ENCODE results near the gene ARPC5L. TPM values are rescaled to one million over a fixed set of nuclear protein-coding genes. Genes with fewer than 3 reads are reported as not detected.
"Not testable (repeated sequence)": the region's sequence is repeated elsewhere in the genome, so short reads cannot be mapped to it uniquely, and the experiment has no call there.

Gene ARPC5L
- total RNA-seq, 1 donor from 2014 or later, result 39.2 TPM

DNA sequence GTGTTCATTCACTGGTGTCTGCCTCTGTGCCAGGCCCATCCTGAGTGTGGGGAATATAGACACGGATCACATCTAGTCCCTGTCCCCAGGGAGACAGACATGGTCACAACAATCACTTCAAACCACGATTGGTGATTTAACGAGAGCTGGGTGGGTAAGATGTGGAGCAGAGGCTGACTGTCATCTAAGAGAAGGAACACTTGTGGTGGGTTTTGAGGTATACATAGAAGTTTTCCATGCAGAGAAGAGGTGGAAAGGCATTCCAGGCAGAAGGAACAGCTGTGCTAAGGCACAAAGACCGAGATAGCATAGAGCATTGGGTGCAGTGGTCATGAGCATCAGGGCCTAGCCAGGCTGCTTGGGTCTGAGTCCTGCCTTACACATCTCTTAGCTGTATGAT is 31.3 kb upstream of the ARPC5L start:
- no peak overlapping the region for H3K4me3 ChIP-seq
- TF ChIP-seq CTCF (IDR thresholded peaks at IDR 0.05; ENCODE audit: borderline replicate concordance), result no peak
- H3K27me3 ChIP-seq (ENCODE audit: low read depth), result no peaks in the 10 kb centered on the region
- peaks cover 47% of the 10 kb centered on the region for H3K4me1 ChIP-seq
- no peaks in the 10 kb centered on the region for H3K9me3 ChIP-seq (replicated peaks)
- no peaks in the 10 kb centered on the region for H3K36me3 ChIP-seq
- no peak for DNase-seq
- intact Hi-C loops (cut with micrococcal nuclease), result no loop called here
- H3K27ac ChIP-seq (replicated peaks), result no peak overlapping the region

- Histone ChIP-seq H3K4me1 (peaks cover 59% of the 10 kb centered on the region), H3K36me3 (no peaks in the 10 kb centered on the region), H3K4me3 (no peak overlapping the region), H3K9me3 (replicated peaks) (no peaks in the 10 kb centered on the region), H3K27me3 (ENCODE audit: low read depth) (no peaks in the 10 kb centered on the region), H3K27ac (replicated peaks) (peak overlapping the region; percentile 96)
- peak; percentile 81 for DNase-seq
- TF ChIP-seq CTCF (IDR thresholded peaks at IDR 0.05; ENCODE audit: borderline replicate concordance), result no peak
- intact Hi-C loops (cut with micrococcal nuclease), result no loop called here
These were observed 30.1 kb upstream of the ARPC5L start for GRCh38 chr9:124831642-124832364.

GRCh38 chr9:124834591-124834990 is 27.3 kb upstream of the ARPC5L start:
- no peaks in the 10 kb centered on the region for H3K27me3 ChIP-seq (ENCODE audit: low read depth)
- H3K27ac ChIP-seq (replicated peaks), result peak overlapping the region; percentile 96
- intact Hi-C loops (cut with micrococcal nuclease), result no loop called here
- H3K4me1 ChIP-seq, result peaks cover 62% of the 10 kb centered on the region
- H3K36me3 ChIP-seq, result no peaks in the 10 kb centered on the region
- H3K9me3 ChIP-seq (replicated peaks), result no peaks in the 10 kb centered on the region
- peak overlapping the region; percentile 40 for H3K4me3 ChIP-seq
- no peak for TF ChIP-seq CTCF (IDR thresholded peaks at IDR 0.05; ENCODE audit: borderline replicate concordance)
- no peak for DNase-seq

- DNase-seq, result peak; percentile 90
- no peak for TF ChIP-seq CTCF (IDR thresholded peaks at IDR 0.05; ENCODE audit: borderline replicate concordance)
- no peaks in the 10 kb centered on the region for H3K36me3 ChIP-seq
- H3K27ac ChIP-seq (replicated peaks), result peak overlapping the region; percentile 96
- no peaks in the 10 kb centered on the region for H3K27me3 ChIP-seq (ENCODE audit: low read depth)
- intact Hi-C loops (cut with micrococcal nuclease), result no loop called here
- peak overlapping the region; percentile 40 for H3K4me3 ChIP-seq
- no peaks in the 10 kb centered on the region for H3K9me3 ChIP-seq (replicated peaks)
- H3K4me1 ChIP-seq, result peaks cover 67% of the 10 kb centered on the region
These were observed 26.8 kb upstream of the ARPC5L start for GRCh38 chr9:124835026-124835557.

GRCh38 chr9:124838132-124838531 is 23.8 kb upstream of the ARPC5L start:
- intact Hi-C loops (cut with micrococcal nuclease); H3K27me3 ChIP-seq (ENCODE audit: low read depth); H3K27ac ChIP-seq (replicated peaks); DNase-seq; H3K9me3 ChIP-seq (replicated peaks); H3K4me3 ChIP-seq; H3K36me3 ChIP-seq: not testable (repeated sequence)
- H3K4me1 ChIP-seq, result peaks cover 55% of the 10 kb centered on the region

DNA sequence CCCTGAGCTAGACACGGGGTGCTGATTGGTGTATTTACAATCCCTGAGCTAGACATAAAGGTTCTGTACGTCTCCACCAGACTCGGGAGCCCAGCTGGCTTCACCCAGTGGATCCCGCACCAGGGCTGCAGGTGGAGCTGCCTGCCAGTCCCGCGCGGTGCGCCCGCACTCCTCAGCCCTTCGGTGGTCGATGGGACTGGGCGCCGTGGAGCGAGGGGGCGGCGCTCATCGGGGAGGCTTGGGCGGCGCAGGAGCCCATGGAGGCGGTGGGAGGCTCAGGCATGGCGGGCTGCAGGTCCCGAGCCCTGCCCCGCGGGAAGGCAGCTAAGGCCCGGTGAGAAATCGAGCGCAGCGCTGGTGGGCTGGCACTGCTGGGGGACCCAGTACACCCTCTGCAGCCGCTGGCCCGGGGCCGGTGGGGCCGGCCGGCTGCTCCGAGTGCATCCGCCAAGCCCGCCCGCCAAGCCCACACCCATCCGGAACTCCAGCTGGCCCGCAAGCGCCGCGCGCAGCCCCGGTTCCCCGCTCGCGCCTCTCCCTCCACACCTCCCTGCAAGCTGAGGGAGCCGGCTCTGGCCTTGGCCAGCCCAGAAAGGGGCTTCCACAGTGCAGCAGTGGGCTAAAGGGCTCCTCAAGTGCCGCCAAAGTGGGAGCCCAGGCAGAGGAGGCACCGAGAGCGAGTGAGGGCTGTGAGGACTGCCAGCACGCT is 23.2 kb upstream of the ARPC5L start:
- H3K27me3 ChIP-seq (ENCODE audit: low read depth); intact Hi-C loops (cut with micrococcal nuclease); H3K27ac ChIP-seq (replicated peaks); H3K36me3 ChIP-seq; H3K9me3 ChIP-seq (replicated peaks); DNase-seq: not testable (repeated sequence)
- peaks cover 51% of the 10 kb centered on the region for H3K4me1 ChIP-seq
- peak overlapping the region; percentile 25 for H3K4me3 ChIP-seq

Measured in left ventricle myocardium inferior (tissue), 1 donor.